Ramos (cell line): ENCODE measurements around the gene SHC2.

ENCODE experiments used
- in situ Hi-C: fragments of 300-500 bp; cut with MboI; formaldehyde crosslinking; loops from one replicate; pipeline ENCODE4 v1.14.3; 2022; ENCODE audit warnings: low sequenced_read_pairs; ENCODE audit not compliant: unreplicated experiment

The SHC2 gene

GRCh38 chr19:460877-461720, at the start of gene SHC2:
Gene SHC2, minus strand, starts transcription at chr19:461033. Its CDS starts 37 bp downstream, at chr19:460996.
- in situ Hi-C loops, result no loop called here

GRCh38 chr19:508204-509150, 47.6 kb upstream of the SHC2 start:
- in situ Hi-C loops, result no loop called here

GRCh38 chr19:507286-508203, 46.7 kb upstream of the SHC2 start, which contains the start of gene TPGS1:
Gene TPGS1, plus strand, starts transcription at chr19:507497. Its CDS starts 10 bp downstream, at chr19:507507.
- in situ Hi-C loops, result no loop called here

GRCh38 chr19:506404-507285, 45.8 kb upstream of the SHC2 start:
- in situ Hi-C loops, result no loop called here

GRCh38 chr19:504616-505015, 43.8 kb upstream of the SHC2 start:
- in situ Hi-C loops, result no loop called here

- in situ Hi-C loops, result no loop called here
These were observed 40.8 kb upstream of the SHC2 start for GRCh38 chr19:501646-502045.

- in situ Hi-C loops, result no loop called here
These were observed 38.3 kb upstream of the SHC2 start for GRCh38 chr19:498977-499623.

- in situ Hi-C loops, result no loop called here
These were observed 37.7 kb upstream of the SHC2 start for GRCh38 chr19:498511-498891.

- in situ Hi-C loops, result no loop called here
These were observed 37.2 kb upstream of the SHC2 start for GRCh38 chr19:497869-498510.

- in situ Hi-C loops, result no loop called here
These were observed 36.6 kb upstream of the SHC2 start for GRCh38 chr19:497491-497868.

- in situ Hi-C loops, result no loop called here
These were observed 36.2 kb upstream of the SHC2 start for GRCh38 chr19:496986-497385.

GRCh38 chr19:496112-496665, 35.4 kb upstream of the SHC2 start, which contains the start of gene MADCAM1:
Gene MADCAM1, plus strand, starts transcription at chr19:496486. Its CDS starts 14 bp downstream, at chr19:496500.
- in situ Hi-C loops, result no loop called here

GRCh38 chr19:495402-496111, 34.7 kb upstream of the SHC2 start:
- in situ Hi-C loops, result no loop called here

- in situ Hi-C loops, result no loop called here
These were observed 34.2 kb upstream of the SHC2 start for GRCh38 chr19:495081-495401.

GRCh38 chr19:494171-495080, 33.6 kb upstream of the SHC2 start:
- in situ Hi-C loops, result no loop called here
